LoVo (cell line): ENCODE measurements around the gene POTEM.
"Not testable (repeated sequence)": the region's sequence is repeated elsewhere in the genome, so short reads cannot be mapped to it uniquely, and the experiment has no call there.

ENCODE experiments used
- DNase-seq: peaks from one replicate; pipeline ENCODE4 v3.0.0-alpha.2; 2016; ENCODE audit warnings: low spot score

Gene POTEM

DNA sequence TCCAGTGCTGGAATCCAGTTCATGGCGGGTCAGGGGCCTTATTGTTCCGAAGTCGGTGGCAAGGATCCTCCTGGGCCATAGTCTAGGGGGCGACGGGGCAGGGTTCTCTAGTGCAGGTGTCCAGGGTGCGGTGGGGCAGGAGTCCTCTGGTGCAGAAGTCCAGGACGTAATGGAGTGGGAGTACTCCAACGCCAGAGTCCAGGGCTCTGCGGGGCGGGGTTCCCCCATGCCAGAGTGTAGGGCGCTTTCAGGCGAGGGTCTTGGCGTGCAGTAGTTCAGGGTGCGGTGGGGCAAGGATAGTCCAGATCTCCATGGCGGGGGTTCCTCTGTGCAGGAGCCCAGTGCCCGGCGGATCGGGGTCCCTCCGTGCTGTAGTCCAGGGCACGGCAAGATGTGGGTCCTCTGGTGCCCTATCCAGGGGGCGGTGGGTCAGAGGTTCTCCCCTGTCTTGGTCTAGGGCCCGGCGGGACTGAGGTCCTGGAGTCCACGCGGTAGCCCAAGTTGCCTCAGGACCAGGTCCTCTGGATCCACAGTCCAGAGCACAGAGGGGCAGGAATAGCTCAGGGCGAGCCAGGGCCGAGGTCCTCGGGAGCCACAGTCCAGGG is 70.9 kb downstream of the POTEM start:
- DNase-seq: not testable (repeated sequence)

DNA sequence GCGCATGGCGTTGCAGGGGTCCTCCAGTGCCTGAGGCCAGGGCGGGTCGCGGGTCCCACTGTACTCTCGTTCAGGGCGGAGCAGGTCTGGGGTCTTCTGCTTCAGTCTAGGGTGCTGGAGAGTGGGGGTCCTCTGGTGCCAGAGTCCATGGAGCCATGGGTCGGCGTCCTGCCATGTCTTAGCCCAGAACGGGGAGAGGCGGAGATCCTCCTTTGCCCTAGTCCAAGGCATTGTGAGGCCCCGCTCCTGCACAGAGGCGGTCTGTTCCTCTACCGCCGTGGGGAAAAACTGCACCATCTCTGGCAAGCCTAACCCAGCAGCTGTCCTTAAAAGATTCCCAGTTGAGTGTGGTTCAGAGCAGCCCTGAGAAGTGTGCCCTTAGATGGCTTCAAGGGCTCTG is 71.6 kb downstream of the POTEM start:
- not testable (repeated sequence) for DNase-seq

GRCh38 chr14:19043384-19043783 is 76.2 kb downstream of the POTEM start:
- not testable (repeated sequence) for DNase-seq
